ENCODE measurements around the gene CSH2.

Gene CSH2

GRCh38 chr17:63827002-63827800 is 46.3 kb downstream of the CSH2 start, which contains the start of the genes FTSJ3 and PSMC5:
TSS of gene FTSJ3 (minus strand) at chr17:63827663. CDS start at chr17:63826902, 761 bp downstream.
TSS of gene PSMC5 (plus strand) at chr17:63827431. CDS start at chr17:63827491, 60 bp downstream.
- no peaks in the 10 kb centered on the region for H3K27me3 ChIP-seq (ENCODE audit: control insufficient read depth, insufficient read depth, low read length, poor library complexity, severe bottlenecking)
- H3K27ac ChIP-seq (ENCODE audit: insufficient read depth, low read depth, low read length, poor library complexity, severe bottlenecking), result peak within 1 kb of the TSS; percentile 85
- H3K4me3 ChIP-seq (ENCODE audit: insufficient read depth, low read depth, low read length), result peak within 1 kb of the TSS; percentile 82
- 0% methylated on average over 58 of the region's 58 CpGs for WGBS, 2 experiments
- H3K4me1 ChIP-seq (ENCODE audit: control insufficient read depth, insufficient read depth, low read length), result peaks cover 13% of the 10 kb centered on the region
- H3K36me3 ChIP-seq (ENCODE audit: control insufficient read depth, insufficient read depth, low read length), result peaks cover 62% of the 10 kb centered on the region
- no peaks in the 10 kb centered on the region for H3K9me3 ChIP-seq (ENCODE audit: control insufficient read depth, low read length)

GRCh38 chr17:63826468-63827001 is 46.9 kb downstream of the CSH2 start:
- Histone ChIP-seq H3K36me3 (ENCODE audit: control insufficient read depth, insufficient read depth, low read length) (peaks cover 56% of the 10 kb centered on the region), H3K27ac (ENCODE audit: insufficient read depth, low read depth, low read length, poor library complexity, severe bottlenecking) (peak overlapping the region; percentile 85), H3K27me3 (ENCODE audit: control insufficient read depth, insufficient read depth, low read length, poor library complexity, severe bottlenecking) (no peaks in the 10 kb centered on the region), H3K9me3 (ENCODE audit: control insufficient read depth, low read length) (no peaks in the 10 kb centered on the region), H3K4me3 (ENCODE audit: insufficient read depth, low read depth, low read length) (peak overlapping the region; percentile 82), H3K4me1 (ENCODE audit: control insufficient read depth, insufficient read depth, low read length) (peaks cover 13% of the 10 kb centered on the region)
- WGBS, 2 experiments, result 2% methylated on average over 31 of the region's 31 CpGs

GRCh38 chr17:63824362-63824761 is 49.1 kb downstream of the CSH2 start:
- Histone ChIP-seq H3K4me1 (ENCODE audit: control insufficient read depth, insufficient read depth, low read length) (peaks cover 13% of the 10 kb centered on the region), H3K27ac (ENCODE audit: insufficient read depth, low read depth, low read length, poor library complexity, severe bottlenecking) (no peak overlapping the region), H3K4me3 (ENCODE audit: insufficient read depth, low read depth, low read length) (no peak overlapping the region), H3K9me3 (ENCODE audit: control insufficient read depth, low read length) (no peaks in the 10 kb centered on the region), H3K27me3 (ENCODE audit: control insufficient read depth, insufficient read depth, low read length, poor library complexity, severe bottlenecking) (no peaks in the 10 kb centered on the region), H3K36me3 (ENCODE audit: control insufficient read depth, insufficient read depth, low read length) (peaks cover 55% of the 10 kb centered on the region)
- WGBS, 2 experiments, result 93 to 96% methylated on average over 9 of the region's 9 CpGs

- Histone ChIP-seq H3K4me3 (ENCODE audit: insufficient read depth, low read depth, low read length) (no peak overlapping the region), H3K27me3 (ENCODE audit: control insufficient read depth, insufficient read depth, low read length, poor library complexity, severe bottlenecking) (no peaks in the 10 kb centered on the region), H3K36me3 (ENCODE audit: control insufficient read depth, insufficient read depth, low read length) (peaks cover 59% of the 10 kb centered on the region), H3K27ac (ENCODE audit: insufficient read depth, low read depth, low read length, poor library complexity, severe bottlenecking) (no peak overlapping the region), H3K9me3 (ENCODE audit: control insufficient read depth, low read length) (no peaks in the 10 kb centered on the region), H3K4me1 (ENCODE audit: control insufficient read depth, insufficient read depth, low read length) (peaks cover 13% of the 10 kb centered on the region)
- 93 to 97% methylated on average over 13 of the region's 13 CpGs for WGBS, 2 experiments
Observed at GRCh38 chr17:63823659-63824331, 49.7 kb downstream of the CSH2 start.

- no peaks in the 10 kb centered on the region for H3K9me3 ChIP-seq (ENCODE audit: control insufficient read depth, low read length)
- no peak overlapping the region for H3K27ac ChIP-seq (ENCODE audit: insufficient read depth, low read depth, low read length, poor library complexity, severe bottlenecking)
- H3K4me3 ChIP-seq (ENCODE audit: insufficient read depth, low read depth, low read length), result no peak overlapping the region
- peaks cover 72% of the 10 kb centered on the region for H3K36me3 ChIP-seq (ENCODE audit: control insufficient read depth, insufficient read depth, low read length)
- no peaks in the 10 kb centered on the region for H3K27me3 ChIP-seq (ENCODE audit: control insufficient read depth, insufficient read depth, low read length, poor library complexity, severe bottlenecking)
- H3K4me1 ChIP-seq (ENCODE audit: control insufficient read depth, insufficient read depth, low read length), result peaks cover 6% of the 10 kb centered on the region
Observed at GRCh38 chr17:63822537-63822936, 50.9 kb downstream of the CSH2 start.

All from ectodermal cell (in vitro differentiated cells).